Activated CD8-positive, alpha-beta T cell treated with anti-CD3 and anti-CD28 coated beads, Interleukin-2, amount 10 ng/mL, durations not matched to agents 7 days and 5 days (primary cell): ENCODE results near the gene RSBN1. TPM values are rescaled to one million over a fixed set of nuclear protein-coding genes. Genes with fewer than 3 reads are reported as not detected.

Experiments
- ATAC-seq: fragments of 150-1000 bp; cut with Tn5 transposase; one replicate; pipeline ENCODE4 v1.10.0; 2021; ENCODE audit warnings: moderate library complexity
- CTCF ChIA-PET: fragments of 350-600 bp; sonication (Branson Sonifier 250); formaldehyde crosslinking; loops from one replicate; lab custom pipeline; 2021; ENCODE audit warnings: antibody characterized with exemption; lab: Charles Lee
- POLR2A ChIA-PET: fragments of 350-600 bp; sonication (Branson Sonifier 250); formaldehyde crosslinking; loops from one replicate; lab custom pipeline; 2021; ENCODE audit warnings: antibody characterized with exemption; lab: Charles Lee
- DNase-seq: peaks from one replicate; pipeline ENCODE4 v3.0.0-alpha.2; 2020
- H3K27ac Mint-ChIP-seq: one replicate; pipeline ENCODE4 v1.8.0; 2021; ENCODE audit warnings: mild to moderate bottlenecking, mixed read lengths
- H3K27me3 Mint-ChIP-seq: one replicate; pipeline ENCODE4 v1.8.0; 2021; ENCODE audit warnings: low read depth, mixed read lengths
- H3K36me3 Mint-ChIP-seq: one replicate; pipeline ENCODE4 v1.8.0; 2021; ENCODE audit warnings: low read depth, mixed read lengths
- H3K4me1 Mint-ChIP-seq: one replicate; pipeline ENCODE4 v1.8.0; 2021; ENCODE audit warnings: low read depth, mixed read lengths
- H3K4me3 Mint-ChIP-seq: one replicate; pipeline ENCODE4 v1.8.0; 2021; ENCODE audit warnings: mild to moderate bottlenecking, mixed read lengths
- H3K9me3 Mint-ChIP-seq: one replicate; pipeline ENCODE4 v1.8.0; 2022; ENCODE audit warnings: mixed read lengths; ENCODE audit not compliant: insufficient read depth
- total RNA-seq, 2 experiments: library from RNA; stranded (reverse); gene quantifications; one replicate each; pipeline ENCODE4 v1.2.3, GENCODE V29; 2021

The RSBN1 gene
- total RNA-seq, 2 experiments from 2014 or later: 27.3 to 29.9 TPM

DNA sequence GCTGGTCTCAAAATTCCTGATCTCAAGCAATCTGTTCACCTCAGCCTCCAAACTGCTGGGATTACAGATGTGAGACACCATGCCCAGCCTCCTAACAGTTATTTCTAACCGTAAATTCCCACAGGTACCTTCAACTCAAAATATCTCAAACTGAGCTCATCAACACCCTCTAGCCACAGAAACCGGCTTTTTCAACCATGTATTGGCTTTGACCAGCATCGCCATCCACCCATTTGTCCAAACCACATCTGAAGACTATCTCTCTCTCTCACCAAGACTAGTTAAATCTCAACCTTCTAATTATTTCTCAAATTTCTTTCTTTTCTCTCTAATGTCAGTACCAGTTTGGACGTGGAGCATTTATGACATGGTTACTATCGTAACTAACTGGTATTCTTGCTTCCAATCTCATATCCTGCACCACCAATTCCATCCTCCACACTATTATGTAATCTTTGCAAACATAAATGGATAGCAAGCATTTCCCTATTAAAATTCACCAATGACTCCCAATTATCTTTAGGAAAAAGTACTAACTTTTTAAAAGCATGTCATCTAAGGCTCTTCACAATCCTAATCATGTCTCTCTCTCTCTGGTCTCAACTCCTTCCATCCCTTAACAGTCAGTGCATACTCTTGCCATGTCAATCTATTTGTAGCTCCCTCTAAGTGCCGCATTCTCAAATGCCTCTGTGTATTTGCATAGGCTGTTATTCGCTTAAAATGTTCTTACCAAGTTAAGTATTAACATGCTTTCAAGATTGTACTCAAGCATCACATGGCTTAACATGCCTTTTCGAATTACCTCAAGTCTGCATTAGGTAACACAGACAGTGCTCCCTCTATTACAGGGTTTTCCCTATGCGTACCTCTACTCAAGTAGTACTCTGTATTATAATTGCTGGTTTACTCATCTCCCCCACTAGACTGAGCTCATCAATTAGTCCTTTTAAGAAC, 18.1 kb downstream of the RSBN1 start:
- no peak for ATAC-seq
- Mint-ChIP-seq H3K4me1 (peaks cover 38% of the 10 kb centered on the region), H3K36me3 (peaks cover 66% of the 10 kb centered on the region), H3K27ac (no peak overlapping the region), H3K4me3 (no peak overlapping the region), H3K9me3 (no peaks in the 10 kb centered on the region), H3K27me3 (no peaks in the 10 kb centered on the region)
- POLR2A ChIA-PET: interaction anchor here (0.7 kb wide), 1 partner anchor 78 kb away, joined by 3 read pairs; no protein-coding TSS in a partner anchor
- CTCF ChIA-PET: interaction anchor here (0.6 kb wide), 1 partner anchor 18 kb away, joined by 3 read pairs; the partner anchor contains the start of gene RSBN1
- DNase-seq: no peak

DNA sequence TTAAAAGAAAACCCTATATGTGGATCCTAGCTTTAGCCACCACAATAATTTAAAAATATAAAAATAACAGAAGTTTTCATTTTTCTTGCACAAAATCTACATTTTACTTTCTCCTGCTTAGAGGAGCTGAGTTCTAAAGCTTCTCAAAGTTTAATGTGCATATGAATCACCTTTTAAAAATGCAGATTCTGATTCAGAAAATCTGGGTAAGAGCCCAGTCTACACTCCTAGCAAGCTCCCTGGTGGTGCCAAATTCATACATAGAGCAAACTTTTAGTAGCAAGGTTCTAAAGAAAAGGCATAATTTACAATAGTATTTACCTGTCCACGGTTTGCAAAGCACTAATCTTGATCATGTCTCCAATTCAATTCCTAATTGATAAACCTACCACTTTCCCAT, 19.3 kb downstream of the RSBN1 start:
- ATAC-seq: no peak
- no peak overlapping the region for H3K4me3 Mint-ChIP-seq
- H3K4me1 Mint-ChIP-seq: peaks cover 34% of the 10 kb centered on the region
- peak overlapping the region; percentile 22 for H3K27ac Mint-ChIP-seq
- ChIA-PET CTCF (interaction anchor here (0.8 to 1.5 kb wide), 3 partner anchors 19 to 720 kb away, joined by 3 to 4 read pairs (median 4); partner anchors contain the start of genes LRIG2 and RSBN1), POLR2A (interaction anchor here (0.7 to 1.5 kb wide), 3 partner anchors 18 to 33 kb away, joined by 3 to 8 read pairs (median 7); partner anchors contain the start of genes PHTF1 and RSBN1)
- no peaks in the 10 kb centered on the region for H3K9me3 Mint-ChIP-seq
- no peaks in the 10 kb centered on the region for H3K27me3 Mint-ChIP-seq
- H3K36me3 Mint-ChIP-seq: peaks cover 70% of the 10 kb centered on the region
- no peak for DNase-seq

DNA sequence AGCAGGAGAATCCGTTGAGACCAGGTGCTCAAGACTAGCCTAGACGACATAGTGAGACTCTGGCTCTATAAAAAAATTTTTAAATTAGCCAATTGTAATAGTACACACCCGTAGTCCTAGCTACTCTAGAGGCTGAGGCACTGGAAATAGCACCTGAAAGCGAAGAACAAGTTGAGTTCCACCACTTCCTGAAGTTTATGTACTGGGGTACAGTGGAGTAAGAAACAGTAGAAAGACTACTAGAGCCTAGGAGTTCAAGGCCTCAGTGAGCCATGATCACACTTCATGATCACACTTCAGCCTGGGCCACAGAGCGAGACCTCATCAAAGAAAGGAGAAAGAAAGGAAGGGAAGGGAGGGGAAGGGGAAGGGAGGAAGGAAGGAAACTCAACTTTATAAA, 19.8 kb downstream of the RSBN1 start:
- no peaks in the 10 kb centered on the region for H3K27me3 Mint-ChIP-seq
- ChIA-PET POLR2A (interaction anchor here (0.7 to 1.5 kb wide), 3 partner anchors 19 to 33 kb away, joined by 3 to 8 read pairs (median 7); partner anchors contain the start of genes PHTF1 and RSBN1), CTCF (interaction anchor here (0.8 to 1.5 kb wide), 4 partner anchors 13 to 719 kb away, joined by 3 to 4 read pairs (median 4); partner anchors contain the start of genes LRIG2 and RSBN1)
- peaks cover 36% of the 10 kb centered on the region for H3K4me1 Mint-ChIP-seq
- no peak overlapping the region for H3K4me3 Mint-ChIP-seq
- H3K36me3 Mint-ChIP-seq: peaks cover 69% of the 10 kb centered on the region
- peak; percentile 31 for DNase-seq
- ATAC-seq: peak; percentile 91
- H3K9me3 Mint-ChIP-seq: no peaks in the 10 kb centered on the region
- H3K27ac Mint-ChIP-seq: peak overlapping the region; percentile 83

DNA sequence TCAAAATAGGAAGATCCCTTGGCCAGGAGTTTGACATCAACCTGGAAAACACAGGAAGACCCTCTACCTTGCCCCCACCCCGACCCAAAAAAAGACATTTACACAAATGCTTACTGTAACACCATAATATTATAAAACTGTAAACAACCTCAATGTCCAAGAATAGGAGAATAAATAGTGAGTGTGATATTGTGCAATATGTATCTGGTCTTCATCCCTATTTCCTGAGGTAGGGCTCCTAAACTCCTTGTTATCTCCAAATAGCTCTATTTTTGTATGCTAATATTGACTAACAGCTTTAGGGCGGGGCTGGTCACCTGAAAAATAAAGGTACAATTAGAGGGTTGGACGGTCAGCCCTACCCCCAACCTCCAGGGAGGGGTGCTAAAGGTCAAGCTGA, 23.5 kb downstream of the RSBN1 start:
- Mint-ChIP-seq H3K27ac (no peak overlapping the region), H3K27me3 (no peaks in the 10 kb centered on the region)

DNA sequence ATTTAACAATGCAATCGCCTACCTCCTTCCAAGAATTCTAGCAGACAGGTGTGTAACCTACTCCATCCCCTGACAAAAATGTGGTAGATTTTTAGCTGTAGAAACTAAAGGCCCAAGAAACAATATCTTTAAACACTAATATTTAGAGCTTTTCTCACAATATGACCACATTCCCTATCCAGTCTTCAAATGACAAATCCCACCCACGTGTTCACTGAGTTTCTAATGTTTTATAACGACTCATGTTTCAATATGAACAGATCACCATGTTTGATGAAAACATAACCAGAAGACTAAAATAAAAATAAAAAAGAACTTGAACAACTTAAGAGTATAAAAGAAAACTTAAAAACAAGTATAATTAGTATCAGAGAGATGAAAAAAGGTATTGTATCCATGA, 24.6 kb downstream of the RSBN1 start:
- Mint-ChIP-seq H3K4me1 (peaks cover 35% of the 10 kb centered on the region), H3K36me3 (peaks cover 48% of the 10 kb centered on the region), H3K9me3 (no peaks in the 10 kb centered on the region), H3K4me3 (no peak overlapping the region), H3K27ac (no peak overlapping the region), H3K27me3 (no peaks in the 10 kb centered on the region)
- ChIA-PET CTCF (interaction anchor here (1.1 to 1.8 kb wide), 2 partner anchors 12 to 24 kb away, joined by 3 to 7 read pairs; no protein-coding TSS in a partner anchor), POLR2A (interaction anchor here (0.8 kb wide), 1 partner anchor 30 kb away, joined by 7 read pairs; no protein-coding TSS in a partner anchor)
- no peak for ATAC-seq
- DNase-seq: no peak

More for the DNA sequence above, 23.5 kb downstream of the RSBN1 start:
- ATAC-seq (no peak), DNase-seq (no peak)
- CTCF ChIA-PET: interaction anchor here (0.9 to 1.8 kb wide), 3 partner anchors 10 to 31 kb away, joined by 3 to 7 read pairs (median 3); no protein-coding TSS in a partner anchor
- Mint-ChIP-seq H3K4me1 (peaks cover 44% of the 10 kb centered on the region), H3K9me3 (no peaks in the 10 kb centered on the region), H3K36me3 (peaks cover 56% of the 10 kb centered on the region), H3K4me3 (no peak overlapping the region)
- POLR2A ChIA-PET: no interaction called here

DNA sequence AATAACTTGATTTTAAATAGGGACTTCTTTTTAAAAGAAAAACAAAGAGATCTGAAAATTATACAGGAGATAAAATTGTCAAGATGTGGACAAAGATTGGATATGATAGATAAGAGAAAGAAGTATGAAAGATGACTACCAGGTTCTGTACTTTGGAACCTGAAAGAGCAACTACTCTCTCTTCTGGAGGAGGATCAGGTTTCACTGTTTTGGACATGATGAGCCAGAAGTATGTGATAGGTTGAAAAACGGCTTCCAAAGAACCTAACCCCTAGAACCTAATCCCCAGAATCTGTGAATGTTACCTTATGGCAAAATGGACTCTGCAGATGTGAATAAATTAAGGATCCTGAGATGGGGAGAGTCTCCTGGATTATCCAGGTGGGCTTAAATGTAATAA, 26.2 kb downstream of the RSBN1 start:
- Mint-ChIP-seq H3K27me3 (no peaks in the 10 kb centered on the region), H3K36me3 (peaks cover 44% of the 10 kb centered on the region), H3K4me1 (peaks cover 24% of the 10 kb centered on the region), H3K9me3 (no peaks in the 10 kb centered on the region), H3K27ac (no peak overlapping the region), H3K4me3 (no peak overlapping the region)
- ATAC-seq (no peak), DNase-seq (no peak)
- ChIA-PET POLR2A (interaction anchor here (1.3 kb wide), 2 partner anchors 26 to 27 kb away, joined by 6 read pairs; partner anchors contain the start of genes PHTF1 and RSBN1), CTCF (interaction anchor here (0.8 to 1.4 kb wide), 4 partner anchors 12 to 138 kb away, joined by 3 to 4 read pairs (median 4); partner anchors contain the start of gene PHTF1)

DNA sequence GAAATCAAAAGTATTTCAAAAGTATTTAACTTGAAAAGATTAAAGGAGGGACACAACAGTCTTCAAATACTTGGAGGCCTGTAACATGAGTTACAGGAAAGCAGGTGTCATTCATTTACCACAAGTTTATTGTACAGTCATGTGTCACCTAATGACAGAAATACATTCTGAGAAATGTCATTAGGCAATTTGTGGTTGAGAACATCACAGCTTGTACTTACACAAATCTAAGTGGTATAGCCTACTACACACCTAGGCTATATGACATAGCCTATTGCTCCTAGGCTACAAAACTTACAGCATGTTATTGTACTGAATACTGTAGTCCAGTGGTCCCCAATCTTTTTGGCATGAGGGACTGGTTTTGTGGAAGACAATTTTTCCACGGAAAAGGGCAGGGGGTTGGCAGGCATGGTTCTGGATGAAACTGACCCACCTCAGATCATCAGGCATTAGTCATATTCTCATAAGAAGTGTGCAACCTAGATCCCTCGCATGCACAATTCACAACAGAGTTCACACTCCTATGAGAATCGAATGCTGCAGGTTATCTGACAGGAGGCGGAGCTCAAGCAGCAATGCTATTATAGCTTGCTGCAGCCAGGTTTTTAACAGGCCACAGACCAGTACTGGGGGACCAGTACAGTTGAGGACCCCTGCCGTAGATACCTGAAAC, 28.0 kb downstream of the RSBN1 start:
- DNase-seq (peak; percentile 26), ATAC-seq (peak; percentile 39)
- peak overlapping the region; percentile 73 for H3K4me3 Mint-ChIP-seq
- no peaks in the 10 kb centered on the region for H3K27me3 Mint-ChIP-seq
- peaks cover 27% of the 10 kb centered on the region for H3K36me3 Mint-ChIP-seq
- peaks cover under 1% of the 10 kb centered on the region for H3K9me3 Mint-ChIP-seq
- peaks cover 21% of the 10 kb centered on the region for H3K4me1 Mint-ChIP-seq
- H3K27ac Mint-ChIP-seq: peak overlapping the region; percentile 88
- CTCF ChIA-PET: interaction anchor here (1.6 to 2.1 kb wide), 2 partner anchors 14 to 27 kb away, joined by 8 read pairs; partner anchors contain the start of gene RSBN1
- POLR2A ChIA-PET: interaction anchor here (0.6 to 1.7 kb wide), 3 partner anchors 19 to 146 kb away, joined by 3 to 13 read pairs (median 9); partner anchors contain the start of gene RSBN1

DNA sequence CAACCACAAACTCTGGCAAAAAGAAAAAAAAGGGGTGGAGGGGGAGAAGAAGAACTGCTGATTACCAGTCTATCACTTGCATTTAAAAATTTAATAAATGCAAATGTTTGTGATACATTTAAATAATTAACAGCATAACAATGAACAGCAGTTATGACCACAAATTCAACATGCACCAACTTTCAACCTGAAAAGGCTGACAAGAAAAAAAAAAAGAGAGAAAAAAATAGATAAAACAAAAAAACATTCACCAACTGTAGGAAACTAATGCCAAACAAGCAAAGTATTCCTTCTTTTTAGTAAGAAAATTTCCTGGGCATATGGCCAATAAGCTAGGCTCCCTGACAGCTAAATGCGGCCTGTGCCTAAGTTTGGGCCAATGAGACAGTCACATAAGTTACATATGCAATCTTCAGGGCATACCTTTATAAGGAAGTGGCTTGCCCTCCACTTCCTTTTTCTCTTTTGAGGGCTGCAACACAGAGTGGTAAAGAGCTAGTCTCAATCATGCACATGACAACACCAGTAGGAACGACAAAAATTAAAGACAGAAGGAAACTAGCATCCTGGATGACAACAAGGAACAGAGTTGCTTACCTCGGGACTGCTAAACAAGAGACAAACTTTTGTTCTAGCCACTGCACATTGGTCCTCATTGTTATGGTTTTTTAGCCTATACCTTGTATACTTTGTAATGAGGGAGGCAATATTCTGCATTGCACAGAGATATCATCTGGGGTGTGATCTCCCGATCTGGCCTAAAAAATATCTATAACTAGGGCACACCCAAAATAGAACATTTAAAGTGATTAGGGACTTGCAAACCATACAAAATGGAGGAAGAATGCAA, 28.8 kb downstream of the RSBN1 start:
- Mint-ChIP-seq H3K27ac (peak overlapping the region; percentile 88), H3K4me1 (peaks cover 23% of the 10 kb centered on the region), H3K4me3 (peak overlapping the region; percentile 73), H3K36me3 (peaks cover 28% of the 10 kb centered on the region), H3K9me3 (peaks cover 8% of the 10 kb centered on the region), H3K27me3 (no peaks in the 10 kb centered on the region)
- ChIA-PET CTCF (interaction anchor here (1.6 to 2.1 kb wide), 2 partner anchors 13 to 28 kb away, joined by 8 read pairs; partner anchors contain the start of gene RSBN1), POLR2A (interaction anchor here (0.6 to 1.7 kb wide), 5 partner anchors 20 to 1164 kb away, joined by 3 to 13 read pairs (median 3); partner anchors contain the start of genes CAPZA1, RSBN1 and ST7L)
- ATAC-seq: peak; percentile 97
- peak; percentile 76 for DNase-seq

DNA sequence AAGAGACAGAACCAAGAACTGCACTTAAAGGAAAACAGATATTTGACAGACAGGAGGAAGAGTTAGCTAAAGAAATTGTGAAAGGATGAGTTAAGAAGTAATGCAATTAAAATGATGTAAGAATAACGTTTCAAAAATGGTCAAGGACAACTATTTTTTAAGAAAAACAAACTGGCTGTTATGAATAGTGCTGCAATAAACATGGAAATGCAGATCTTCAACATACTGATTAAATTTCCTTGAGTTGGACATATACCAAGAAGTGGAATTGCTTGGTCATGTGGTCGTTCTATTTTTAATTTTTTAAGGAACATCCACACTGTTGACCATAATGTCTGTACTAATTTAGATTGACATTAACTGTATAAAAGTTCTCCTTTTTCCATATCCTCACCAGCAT, 29.9 kb downstream of the RSBN1 start:
- H3K27me3 Mint-ChIP-seq: no peaks in the 10 kb centered on the region
- H3K9me3 Mint-ChIP-seq: peaks cover 8% of the 10 kb centered on the region
- peak overlapping the region; percentile 69 for H3K27ac Mint-ChIP-seq
- no peak for DNase-seq
- ATAC-seq: no peak
- peaks cover 28% of the 10 kb centered on the region for H3K36me3 Mint-ChIP-seq
- H3K4me1 Mint-ChIP-seq: peaks cover 21% of the 10 kb centered on the region
- POLR2A ChIA-PET: interaction anchor here (0.8 kb wide), 1 partner anchor 30 kb away, joined by 3 read pairs; the partner anchor contains the start of gene RSBN1
- H3K4me3 Mint-ChIP-seq: no peak overlapping the region
- CTCF ChIA-PET: interaction anchor here (1.1 kb wide), 2 partner anchors 22 to 121 kb away, joined by 3 read pairs; no protein-coding TSS in a partner anchor
